OCI-LY7 (cell line): Measurements from ENCODE around the gene CDH22. TPM values are rescaled to one million over a fixed set of nuclear protein-coding genes. Genes with fewer than 3 reads are reported as not detected.
A peak's percentile ranks its signal among the peaks of the same experiment; 100 is the strongest.

Experiments
- BruUV-seq: library from RNA; stranded (reverse); fragments of 400-500 nt; replicated peaks from 2 replicates; lab custom pipeline; 2021; lab: Mats Ljungman, UMichigan
- CTCF ChIA-PET: fragments of 300-600 bp; sonication (Branson Sonifier 250); formaldehyde crosslinking; loops from one replicate; lab custom pipeline; 2022; ENCODE audit warnings: antibody characterized with exemption; ENCODE audit not compliant: unreplicated experiment; lab: Charles Lee
- POLR2A ChIA-PET: fragments of 300-600 bp; sonication (Branson Sonifier 250); formaldehyde crosslinking; loops from one replicate; lab custom pipeline; 2022; ENCODE audit warnings: antibody characterized with exemption; lab: Charles Lee
- DNase-seq: peaks from one replicate; pipeline ENCODE4 v3.0.0-alpha.2; 2015; ENCODE audit warnings: low spot score
- H2AFZ ChIP-seq: fragments of 200-600 bp; sonication (generic), shearing (Covaris generic); 2 replicates; pipeline ENCODE4 v1.6.1; 2014; ENCODE audit warnings: mild to moderate bottlenecking, antibody characterized with exemption, low read length, moderate library complexity
- H3K27ac ChIP-seq: fragments of 200-600 bp; sonication (generic); 2 replicates; pipeline ENCODE4 v1.5.1; 2014; ENCODE audit warnings: mixed run types, low read depth, mild to moderate bottlenecking, moderate library complexity, low read length, inconsistent platforms; ENCODE audit not compliant: poor library complexity, severe bottlenecking
- H3K36me3 ChIP-seq: fragments of 200-600 bp; sonication (generic); 2 replicates; pipeline ENCODE4 v1.6.1; 2014; ENCODE audit warnings: mild to moderate bottlenecking, antibody characterized with exemption, low read length, moderate library complexity, mixed read lengths; ENCODE audit not compliant: insufficient read depth
- H3K4me1 ChIP-seq: fragments of 200-600 bp; sonication (generic); 2 replicates; pipeline ENCODE4 v1.5.1; 2014; ENCODE audit warnings: mild to moderate bottlenecking, low read length; ENCODE audit not compliant: insufficient read depth, poor library complexity, severe bottlenecking
- H3K4me2 ChIP-seq: fragments of 200-600 bp; sonication (generic); 2 replicates; pipeline ENCODE4 v1.6.1; 2014; ENCODE audit warnings: mild to moderate bottlenecking, low read length
- H3K4me3 ChIP-seq: fragments of 200-600 bp; sonication (generic); 2 replicates; pipeline ENCODE4 v1.5.1; 2014; ENCODE audit warnings: mild to moderate bottlenecking, low read depth, low read length; ENCODE audit not compliant: poor library complexity, severe bottlenecking
- H3K79me2 ChIP-seq: fragments of 200-600 bp; sonication (generic); 2 replicates; pipeline ENCODE4 v1.6.1; 2016; ENCODE audit warnings: low read depth, mild to moderate bottlenecking, low read length, moderate library complexity, mixed read lengths; ENCODE audit not compliant: insufficient read depth
- H3K9me2 ChIP-seq: fragments of 200-600 bp; sonication (generic); 2 replicates; pipeline ENCODE4 v1.6.1; 2016; ENCODE audit warnings: mild to moderate bottlenecking, low read length, mixed read lengths; ENCODE audit not compliant: insufficient read depth
- H3K9me3 ChIP-seq: fragments of 200-600 bp; sonication (generic); 2 replicates; pipeline ENCODE4 v1.6.1; 2014; ENCODE audit warnings: mild to moderate bottlenecking, mixed run types, low read length, mixed read lengths
- H4K20me1 ChIP-seq: fragments of 200-600 bp; sonication (generic); 2 replicates; pipeline ENCODE4 v1.6.1; 2014; ENCODE audit warnings: mild to moderate bottlenecking, antibody characterized with exemption, low read length, moderate library complexity, mixed read lengths; ENCODE audit not compliant: insufficient read depth
- EZH2phosphoT487 ChIP-seq: fragments of 200-600 bp; sonication (generic); IDR thresholded peaks from 2 replicates; pipeline ENCODE4 v1.6.1; 2018; ENCODE audit warnings: low read depth, borderline replicate concordance, mild to moderate bottlenecking, mixed run types, antibody characterized with exemption, low read length, moderate library complexity, mixed read lengths
- intact Hi-C: fragments of 100-400 bp; cut with micrococcal nuclease; formaldehyde crosslinking; loops from one replicate; pipeline ENCODE4 v1.10.0; 2022; ENCODE audit not compliant: unreplicated experiment
- total RNA-seq, 2 experiments: library from RNA; depleted of rRNA in 1 of 2; stranded (reverse); fragments of >200 nt in 1 of 2; shearing (Covaris generic) in 1 of 2; gene quantifications; 2 replicates each; pipeline ENCODE4 v1.2.3, GENCODE V29; 2014 to 2022
- TF ChIP-seq, protein P1 (sequence below): fragments of 200-600 bp; sonication (generic); conservative IDR thresholded peaks from 2 replicates; pipeline ENCODE4 v1.5.1; 2014; ENCODE audit warnings: mild to moderate bottlenecking, antibody characterized with exemption, low read length, moderate library complexity, mixed read lengths

Gene CDH22
- total RNA-seq, 2 experiments from 2014 or later: not detected

GRCh38 chr20:46349035-46349741 lies 40.9 kb upstream of the CDH22 start:
- Histone ChIP-seq H3K27ac (peak overlapping the region; percentile 57), H2AFZ (no peak overlapping the region), H3K79me2 (no peaks in the 10 kb centered on the region), H3K4me3 (peak overlapping the region; percentile 17), H3K36me3 (peaks cover 9% of the 10 kb centered on the region; the same call in 1 of the 2 replicates), H3K9me2 (no peaks in the 10 kb centered on the region), H3K9me3 (no peaks in the 10 kb centered on the region), H4K20me1 (no peaks in the 10 kb centered on the region), H3K4me2 (peak overlapping the region; percentile 51), H3K4me1 (peaks cover 24% of the 10 kb centered on the region)
- ChIA-PET POLR2A (no interaction called here), CTCF (interaction anchor here (0.6 kb wide), 1 partner anchor 319 kb away, joined by 3 read pairs; no protein-coding TSS in a partner anchor)
- DNase-seq: peak; percentile 59
- intact Hi-C loops: loop anchor here (1.0 to 5.0 kb wide), 3 partner anchors 42 to 327 kb away; no protein-coding TSS in a partner anchor
- no TSS peak for BruUV-seq
- TF ChIP-seq, protein P1, sequence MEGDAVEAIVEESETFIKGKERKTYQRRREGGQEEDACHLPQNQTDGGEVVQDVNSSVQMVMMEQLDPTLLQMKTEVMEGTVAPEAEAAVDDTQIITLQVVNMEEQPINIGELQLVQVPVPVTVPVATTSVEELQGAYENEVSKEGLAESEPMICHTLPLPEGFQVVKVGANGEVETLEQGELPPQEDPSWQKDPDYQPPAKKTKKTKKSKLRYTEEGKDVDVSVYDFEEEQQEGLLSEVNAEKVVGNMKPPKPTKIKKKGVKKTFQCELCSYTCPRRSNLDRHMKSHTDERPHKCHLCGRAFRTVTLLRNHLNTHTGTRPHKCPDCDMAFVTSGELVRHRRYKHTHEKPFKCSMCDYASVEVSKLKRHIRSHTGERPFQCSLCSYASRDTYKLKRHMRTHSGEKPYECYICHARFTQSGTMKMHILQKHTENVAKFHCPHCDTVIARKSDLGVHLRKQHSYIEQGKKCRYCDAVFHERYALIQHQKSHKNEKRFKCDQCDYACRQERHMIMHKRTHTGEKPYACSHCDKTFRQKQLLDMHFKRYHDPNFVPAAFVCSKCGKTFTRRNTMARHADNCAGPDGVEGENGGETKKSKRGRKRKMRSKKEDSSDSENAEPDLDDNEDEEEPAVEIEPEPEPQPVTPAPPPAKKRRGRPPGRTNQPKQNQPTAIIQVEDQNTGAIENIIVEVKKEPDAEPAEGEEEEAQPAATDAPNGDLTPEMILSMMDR: peak; percentile 92
- TF ChIP-seq EZH2phosphoT487: no peak

DNA sequence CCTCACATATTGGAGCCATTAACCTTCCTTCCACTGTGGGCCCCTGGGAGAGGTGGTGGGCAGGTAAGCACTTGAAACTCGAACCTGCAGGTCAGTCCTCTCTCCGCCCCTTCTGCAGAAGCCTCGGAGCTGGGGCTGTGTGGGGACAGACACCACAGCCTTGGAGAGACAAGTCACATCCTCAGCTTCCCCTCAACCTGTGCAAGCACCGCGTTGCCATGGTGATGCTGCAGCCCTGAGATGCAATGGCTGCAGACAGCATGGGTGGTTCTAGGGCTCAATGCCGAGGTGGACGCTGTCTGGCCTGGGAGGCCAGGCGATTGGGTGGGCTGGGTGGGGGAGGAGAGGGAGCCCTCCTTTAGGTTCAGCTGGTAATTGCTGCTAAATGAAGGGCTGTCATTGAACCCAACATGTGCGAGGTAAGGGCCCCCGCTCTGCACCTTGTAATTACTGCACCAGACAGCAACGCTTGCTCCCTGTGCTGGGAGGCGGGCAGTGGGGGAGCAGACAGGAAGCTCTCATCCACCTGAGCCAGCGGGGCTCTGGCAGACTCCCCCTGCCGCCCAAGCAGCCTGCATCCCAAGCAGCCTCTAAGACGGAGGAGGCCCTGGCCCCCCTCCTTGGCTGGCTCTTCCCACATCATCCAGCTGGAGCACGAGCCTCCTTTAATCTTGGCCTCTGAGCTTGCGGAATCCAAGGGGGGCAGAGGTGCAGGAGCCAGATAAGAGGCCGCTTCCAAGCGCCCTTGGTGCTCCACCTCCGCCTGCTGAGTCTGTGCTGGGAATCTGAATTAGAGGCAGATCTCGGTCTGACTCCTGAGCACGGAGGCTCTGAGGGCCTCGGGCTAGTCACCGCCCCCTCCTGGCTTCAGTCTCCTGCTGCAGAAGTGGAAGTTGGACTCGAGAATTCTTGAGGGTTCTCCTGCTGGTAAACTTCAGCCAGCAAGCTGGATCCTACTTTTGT lies 39.8 kb upstream of the CDH22 start:
- CTCF ChIA-PET: interaction anchor here (0.6 kb wide), 1 partner anchor 318 kb away, joined by 3 read pairs; no protein-coding TSS in a partner anchor

More for the DNA sequence above, 39.8 kb upstream of the CDH22 start:
- no TSS peak for BruUV-seq
- intact Hi-C loops: loop anchor here (2.0 to 5.0 kb wide), 2 partner anchors 41 to 326 kb away; no protein-coding TSS in a partner anchor
- TF ChIP-seq, protein P1: no peak
- no peak for TF ChIP-seq EZH2phosphoT487
- no peak for DNase-seq
- Histone ChIP-seq H2AFZ (no peak overlapping the region), H4K20me1 (no peaks in the 10 kb centered on the region), H3K79me2 (no peaks in the 10 kb centered on the region), H3K9me2 (no peaks in the 10 kb centered on the region), H3K36me3 (peaks cover 9% of the 10 kb centered on the region; the same call in 1 of the 2 replicates), H3K4me3 (no peak overlapping the region), H3K9me3 (no peaks in the 10 kb centered on the region), H3K27ac (no peak overlapping the region), H3K4me1 (peaks cover 24% of the 10 kb centered on the region), H3K4me2 (no peak overlapping the region)
- POLR2A ChIA-PET: no interaction called here
